NB4 (cell line): Measurements from ENCODE around the gene MTREX.

Source experiments
- DNase-seq: peaks from one replicate; pipeline ENCODE4 v3.0.0; 2010; ENCODE audit warnings: low read depth
- H3K4me3 ChIP-seq: one replicate; pipeline ENCODE4 v1.5.1; 2011; ENCODE audit warnings: mild to moderate bottlenecking, low read depth, low read length, moderate library complexity
- MYC ChIP-seq: IDR thresholded peaks from 2 replicates; pipeline ENCODE4 v1.6.1; 2011; ENCODE audit warnings: low read depth, low read length
- POLR2A ChIP-seq: IDR thresholded peaks from 2 replicates; pipeline ENCODE4 v1.6.1; 2011; ENCODE audit warnings: mild to moderate bottlenecking; ENCODE audit not compliant: insufficient read length; ENCODE audit errors: extremely low read depth
- TF ChIP-seq, protein P1 (sequence below): IDR thresholded peaks from 2 replicates; pipeline ENCODE4 v1.6.1; 2011; ENCODE audit warnings: low read depth, low read length
- TF ChIP-seq, protein P2 (sequence below): IDR thresholded peaks from one replicate; pipeline ENCODE4 v1.5.1; 2012; ENCODE audit warnings: low read depth, low read length

Gene MTREX

DNA sequence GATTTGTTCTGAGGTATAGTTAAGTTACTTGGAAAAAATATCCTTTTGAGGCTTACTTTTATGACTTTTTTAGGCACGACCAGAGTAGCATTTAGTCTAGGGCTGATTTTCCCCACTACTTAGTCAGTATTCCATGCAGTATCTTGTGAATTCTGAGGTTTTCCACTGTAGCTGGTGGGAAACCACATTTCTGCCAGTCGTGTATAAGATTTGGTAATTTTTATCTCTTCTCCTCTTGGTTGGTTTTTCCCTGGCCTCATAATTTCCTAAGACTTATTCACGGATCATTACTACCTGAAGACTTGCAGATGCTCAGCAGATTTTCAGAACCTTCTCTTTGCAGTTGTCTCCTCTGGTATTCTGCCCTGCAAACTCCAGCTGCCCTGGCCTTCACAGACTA, 23.5 kb downstream of the MTREX start:
- H3K4me3 ChIP-seq, result no peak overlapping the region
- no peak for TF ChIP-seq POLR2A
- no peak for TF ChIP-seq MYC
- TF ChIP-seq, protein P1, sequence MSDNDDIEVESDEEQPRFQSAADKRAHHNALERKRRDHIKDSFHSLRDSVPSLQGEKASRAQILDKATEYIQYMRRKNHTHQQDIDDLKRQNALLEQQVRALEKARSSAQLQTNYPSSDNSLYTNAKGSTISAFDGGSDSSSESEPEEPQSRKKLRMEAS, result no peak
- TF ChIP-seq, protein P2, sequence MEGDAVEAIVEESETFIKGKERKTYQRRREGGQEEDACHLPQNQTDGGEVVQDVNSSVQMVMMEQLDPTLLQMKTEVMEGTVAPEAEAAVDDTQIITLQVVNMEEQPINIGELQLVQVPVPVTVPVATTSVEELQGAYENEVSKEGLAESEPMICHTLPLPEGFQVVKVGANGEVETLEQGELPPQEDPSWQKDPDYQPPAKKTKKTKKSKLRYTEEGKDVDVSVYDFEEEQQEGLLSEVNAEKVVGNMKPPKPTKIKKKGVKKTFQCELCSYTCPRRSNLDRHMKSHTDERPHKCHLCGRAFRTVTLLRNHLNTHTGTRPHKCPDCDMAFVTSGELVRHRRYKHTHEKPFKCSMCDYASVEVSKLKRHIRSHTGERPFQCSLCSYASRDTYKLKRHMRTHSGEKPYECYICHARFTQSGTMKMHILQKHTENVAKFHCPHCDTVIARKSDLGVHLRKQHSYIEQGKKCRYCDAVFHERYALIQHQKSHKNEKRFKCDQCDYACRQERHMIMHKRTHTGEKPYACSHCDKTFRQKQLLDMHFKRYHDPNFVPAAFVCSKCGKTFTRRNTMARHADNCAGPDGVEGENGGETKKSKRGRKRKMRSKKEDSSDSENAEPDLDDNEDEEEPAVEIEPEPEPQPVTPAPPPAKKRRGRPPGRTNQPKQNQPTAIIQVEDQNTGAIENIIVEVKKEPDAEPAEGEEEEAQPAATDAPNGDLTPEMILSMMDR, result no peak
- DNase-seq, result no peak

DNA sequence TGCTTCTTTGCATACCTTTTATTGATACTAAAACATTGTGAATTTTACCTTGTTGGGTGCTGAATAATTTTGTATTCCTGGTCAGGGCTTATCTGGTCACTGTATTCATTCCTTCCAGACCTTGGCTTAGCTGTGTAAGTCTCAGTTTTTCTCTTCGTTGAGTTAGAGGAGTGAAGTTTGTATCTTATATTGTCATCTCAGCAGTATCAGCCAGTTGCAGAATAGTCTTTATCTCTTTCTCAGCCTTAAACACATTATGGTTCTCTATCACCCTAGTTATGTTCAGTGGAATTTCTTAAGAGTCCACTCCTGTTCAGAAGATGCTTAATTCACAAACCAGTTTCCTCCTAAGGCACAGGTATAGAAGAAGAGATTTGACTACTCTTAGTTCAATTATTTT, 25.2 kb downstream of the MTREX start:
- no peak overlapping the region for H3K4me3 ChIP-seq
- DNase-seq, result no peak
- TF ChIP-seq, protein P2, result no peak
- TF ChIP-seq MYC, result no peak
- TF ChIP-seq POLR2A, result no peak
- TF ChIP-seq, protein P1, result no peak

DNA sequence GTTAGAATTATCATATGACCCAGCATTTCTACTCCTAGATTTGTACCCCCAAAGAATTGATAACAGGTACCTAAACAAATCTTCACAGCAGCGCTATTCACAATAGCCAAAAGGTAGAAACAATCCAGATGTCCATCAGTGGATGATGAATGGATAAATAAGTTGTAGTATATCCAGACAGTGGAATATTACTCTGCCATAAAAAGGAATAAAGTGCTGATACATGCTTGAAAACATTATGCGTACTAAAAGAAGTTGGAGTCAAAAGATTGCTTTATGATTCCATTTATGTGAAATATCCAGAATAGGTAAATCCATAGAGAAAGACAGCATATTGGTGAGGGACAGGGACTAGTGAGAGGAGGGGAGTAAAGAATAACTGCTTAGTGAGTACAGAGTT, 26.0 kb downstream of the MTREX start:
- TF ChIP-seq MYC, result no peak
- TF ChIP-seq, protein P1, result no peak
- TF ChIP-seq, protein P2, result no peak
- TF ChIP-seq POLR2A, result no peak
- DNase-seq, result no peak
- H3K4me3 ChIP-seq, result no peak overlapping the region

DNA sequence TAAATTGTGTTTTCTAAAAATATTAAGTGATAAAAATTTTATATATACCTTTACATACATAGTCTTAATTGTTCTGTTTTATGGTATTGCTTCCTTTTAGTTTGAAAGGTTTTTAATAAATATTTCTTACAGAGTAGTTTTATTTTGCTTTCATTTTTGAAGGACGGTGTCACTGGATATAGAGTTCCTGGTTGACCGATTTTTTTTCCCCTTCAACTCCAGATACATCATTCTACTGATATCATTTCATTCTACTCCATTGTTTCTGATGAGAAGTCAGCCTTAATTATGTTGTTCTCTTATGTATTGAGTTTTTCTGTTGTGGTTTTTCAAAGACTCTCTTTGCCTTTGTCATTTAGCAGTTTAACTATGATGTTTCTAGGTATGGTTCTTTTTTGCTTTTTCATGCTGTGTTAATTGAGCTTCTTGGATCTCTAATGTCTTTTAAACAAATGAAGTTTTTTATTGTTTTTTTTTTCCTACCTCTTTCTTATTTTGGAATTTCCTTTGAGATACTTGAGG, 30.4 kb downstream of the MTREX start:
- no peak overlapping the region for H3K4me3 ChIP-seq
- DNase-seq, result no peak
- TF ChIP-seq POLR2A, result no peak
- TF ChIP-seq MYC, result no peak
- TF ChIP-seq, protein P2, result no peak

DNA sequence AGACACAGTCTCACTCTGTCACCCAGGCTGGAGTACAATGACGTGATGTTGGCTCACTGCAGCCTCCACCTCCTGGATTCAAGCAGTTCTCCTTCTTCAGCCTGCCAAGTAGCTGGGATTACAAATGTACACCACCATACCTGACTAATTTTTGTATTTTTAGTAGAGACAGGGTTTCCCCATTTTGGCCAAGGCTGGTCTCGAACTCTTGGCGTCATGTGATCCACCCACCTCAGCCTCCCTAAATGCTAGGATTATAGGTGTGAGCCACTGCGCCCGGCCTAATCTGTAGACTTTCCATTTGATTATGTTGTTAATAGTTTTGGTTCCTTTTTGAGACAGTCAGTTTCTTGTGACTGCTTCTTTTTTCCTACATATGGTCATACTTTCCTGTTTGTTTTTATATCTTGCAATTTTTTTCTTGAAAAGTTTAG, 31.0 kb downstream of the MTREX start:
- no peak overlapping the region for H3K4me3 ChIP-seq
- TF ChIP-seq, protein P2, result no peak
- TF ChIP-seq POLR2A (no peak), MYC (no peak)
- TF ChIP-seq, protein P1, result no peak
- no peak for DNase-seq

DNA sequence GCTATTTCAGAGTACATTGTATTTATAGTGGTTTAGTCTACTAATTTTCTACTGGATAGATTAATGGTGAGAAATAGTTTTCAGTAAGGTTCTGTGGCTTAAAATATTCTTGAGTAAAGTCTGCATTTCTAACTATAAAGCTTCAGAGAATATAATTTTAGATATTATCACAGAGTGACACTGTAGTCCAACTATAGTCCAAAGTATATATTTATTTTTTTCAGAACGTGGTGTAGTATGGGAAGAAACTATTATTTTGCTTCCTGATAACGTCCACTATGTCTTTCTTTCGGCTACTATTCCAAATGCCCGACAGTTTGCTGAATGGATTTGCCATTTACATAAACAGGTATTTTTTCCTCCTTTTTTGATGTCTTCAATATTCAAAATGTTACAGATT, 35.3 kb downstream of the MTREX start:
- TF ChIP-seq MYC (no peak), POLR2A (no peak)
- TF ChIP-seq, protein P1, result no peak
- TF ChIP-seq, protein P2, result no peak
- DNase-seq, result no peak
- no peak overlapping the region for H3K4me3 ChIP-seq
